Amniotic epithelial cell (primary cell): ENCODE measurements around the gene SMLR1.

Source experiments
- DNase-seq: peaks from one replicate; pipeline ENCODE4 v3.0.0-alpha.2; 2010; ENCODE audit warnings: low read depth

SMLR1 gene

DNA sequence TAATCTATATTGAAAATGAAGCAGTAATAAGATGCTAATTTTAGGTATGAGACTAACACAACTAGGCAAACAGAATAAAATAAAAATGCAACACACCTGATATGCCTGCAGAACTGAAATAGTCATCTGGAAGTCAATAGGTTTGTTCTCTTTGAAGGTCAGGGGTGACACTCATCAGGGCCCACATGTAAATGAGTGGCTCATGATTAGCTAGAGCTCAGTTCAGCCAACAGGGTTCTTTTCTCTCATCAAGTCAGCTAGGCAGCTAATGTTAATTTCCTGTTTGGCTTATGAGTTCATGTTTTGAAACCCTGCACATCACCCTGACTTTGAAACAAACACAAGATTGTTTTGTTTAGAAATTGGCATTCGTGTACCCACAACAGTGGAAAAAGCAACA is 23.8 kb downstream of the SMLR1 start:
- DNase-seq = peak; percentile 3

GRCh38 chr6:130852844-130853554 is 25.8 kb downstream of the SMLR1 start:
- peak; percentile 73 for DNase-seq

GRCh38 chr6:130853555-130854183 is 26.5 kb downstream of the SMLR1 start:
- DNase-seq = peak; percentile 21

DNA sequence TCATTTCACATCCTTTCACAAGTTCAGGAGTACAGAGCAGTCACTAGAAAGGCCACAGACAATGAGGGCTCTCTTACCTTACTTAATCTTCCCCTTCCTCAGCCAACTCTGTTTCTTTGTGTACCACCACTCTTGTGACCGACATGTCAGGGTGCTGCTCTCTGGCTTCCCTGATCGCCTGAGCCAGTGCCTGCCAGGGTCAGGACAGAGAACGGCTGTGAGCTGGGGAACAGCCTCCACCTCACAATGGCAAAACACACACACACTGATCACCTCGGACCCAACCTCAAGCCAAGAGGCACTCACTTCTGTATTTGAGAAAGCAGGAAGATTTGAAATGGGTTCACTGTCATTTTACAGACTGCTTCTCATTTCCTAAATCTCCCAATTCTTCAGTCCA is 30.8 kb downstream of the SMLR1 start:
- DNase-seq = no peak

- peak; percentile 53 for DNase-seq
These were observed 31.4 kb downstream of the SMLR1 start for GRCh38 chr6:130858498-130859160.

DNA sequence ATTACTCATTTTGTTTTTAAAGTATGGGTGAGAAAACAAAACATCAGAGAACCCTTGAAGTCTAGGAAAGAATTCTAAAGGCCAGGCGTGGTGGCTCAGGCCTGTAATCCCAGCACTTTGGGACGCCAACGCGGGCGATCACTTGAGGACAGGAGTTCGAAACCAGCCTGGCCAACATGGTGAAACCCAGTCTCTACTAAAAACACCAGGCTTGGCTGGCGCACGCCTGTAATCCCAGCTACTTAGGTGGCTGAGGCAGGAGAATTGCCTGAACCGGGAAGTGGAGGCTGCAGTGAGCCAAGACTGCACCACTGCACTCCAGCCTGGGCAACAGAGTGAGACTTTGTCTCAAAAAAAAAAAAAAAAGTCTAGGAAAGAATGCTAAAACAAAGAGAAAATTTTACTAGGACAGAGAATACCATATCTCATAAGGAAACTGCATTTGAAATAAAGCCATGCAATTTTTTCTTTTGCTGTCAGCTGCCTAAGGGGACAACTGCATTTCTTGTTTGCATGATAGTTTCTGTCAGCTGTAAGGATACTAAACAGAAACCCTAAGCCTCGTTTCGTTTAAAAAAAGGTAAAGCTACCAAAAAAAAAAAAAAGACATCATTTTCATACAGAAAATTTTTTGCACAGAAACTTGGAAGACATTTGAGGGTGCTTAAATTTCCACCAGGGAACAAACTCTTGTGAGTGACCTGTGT is 32.1 kb downstream of the SMLR1 start:
- no peak for DNase-seq

DNA sequence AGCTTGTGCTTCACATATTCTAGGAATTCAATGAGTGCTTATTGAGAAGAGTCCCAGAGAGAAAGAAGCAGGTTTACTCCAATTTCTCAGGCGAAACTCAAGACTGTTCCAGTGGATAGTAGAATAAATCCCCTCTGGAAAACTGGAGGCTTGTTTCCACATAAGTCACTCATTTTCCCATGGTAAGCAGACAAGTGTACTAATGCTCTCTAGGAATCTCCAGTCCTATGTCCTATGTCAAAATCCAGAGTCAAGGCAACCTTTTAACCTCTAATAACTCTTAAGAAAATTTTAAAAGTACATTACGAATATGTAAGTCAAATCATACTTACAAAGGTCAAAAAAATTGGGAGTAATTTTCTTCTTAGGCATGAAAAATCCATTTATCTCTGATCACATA is 35.2 kb downstream of the SMLR1 start:
- DNase-seq = no peak

GRCh38 chr6:130863415-130864230 is 36.4 kb downstream of the SMLR1 start:
- DNase-seq = no peak

- DNase-seq = no peak
These were observed 37.1 kb downstream of the SMLR1 start for GRCh38 chr6:130864344-130864743.

DNA sequence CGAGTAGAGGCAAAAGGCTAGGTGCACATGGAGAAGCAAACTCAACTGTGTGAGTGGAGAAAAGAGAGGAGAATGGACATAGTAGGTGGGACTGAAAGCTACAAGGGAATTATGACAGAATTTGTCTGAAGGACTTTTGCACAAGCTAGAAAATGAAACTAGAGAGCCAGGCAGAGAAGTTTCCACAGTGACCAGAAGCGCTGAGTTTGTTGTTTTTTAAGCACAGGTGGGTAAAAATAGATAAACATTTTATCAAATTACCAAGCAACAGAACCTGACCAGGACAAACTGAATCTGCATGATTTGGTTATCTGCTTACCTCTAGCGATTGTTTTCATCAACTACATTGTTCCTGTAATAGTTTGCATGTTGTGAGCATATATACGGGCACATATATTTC is 38.6 kb downstream of the SMLR1 start:
- no peak for DNase-seq

DNA sequence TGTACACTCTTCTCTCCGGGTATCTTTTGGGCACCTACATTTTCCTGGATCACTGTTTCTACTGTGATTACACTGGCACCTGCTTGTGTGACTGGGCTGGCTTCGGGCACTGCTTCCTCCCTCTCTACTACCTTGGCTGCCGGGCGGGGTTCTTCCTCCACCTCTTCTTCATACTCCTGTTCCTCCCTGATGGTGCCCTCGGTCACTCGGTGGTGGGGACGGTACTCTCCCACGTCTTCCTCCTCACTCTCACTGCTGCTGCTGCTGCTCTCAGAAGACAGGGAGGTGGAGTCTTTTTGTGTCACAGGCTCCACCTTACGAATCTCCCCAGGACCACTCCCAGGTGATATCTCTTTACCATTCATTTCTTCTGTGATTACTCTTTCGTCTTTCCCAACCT is 42.5 kb downstream of the SMLR1 start:
- no peak for DNase-seq

- DNase-seq = no peak
These were observed 43.1 kb downstream of the SMLR1 start for GRCh38 chr6:130870179-130870880.

- DNase-seq = peak; percentile 44
These were observed 45.3 kb downstream of the SMLR1 start for GRCh38 chr6:130872250-130873095.

GRCh38 chr6:130873746-130874145 is 46.5 kb downstream of the SMLR1 start:
- no peak for DNase-seq

DNA sequence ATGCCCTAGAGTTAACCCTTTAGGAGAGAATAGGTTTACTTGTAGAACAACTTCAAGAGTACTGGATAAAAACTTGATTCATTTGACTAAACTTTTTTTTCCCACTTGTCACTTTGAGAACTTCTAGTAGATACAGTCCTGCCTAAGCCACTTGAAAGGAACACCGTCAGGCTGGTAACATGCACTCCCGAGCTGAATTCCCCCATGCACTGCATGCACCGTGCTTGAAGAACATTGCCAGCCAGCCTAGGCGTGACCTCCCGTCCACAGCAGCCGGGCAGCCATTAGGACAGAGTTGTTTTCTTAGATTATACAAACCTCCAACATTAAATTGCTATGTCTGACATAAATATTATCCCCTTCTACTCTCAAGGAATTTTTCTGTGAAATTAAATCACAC is 52.6 kb downstream of the SMLR1 start:
- no peak for DNase-seq

GRCh38 chr6:130882370-130882769 is 55.2 kb downstream of the SMLR1 start:
- DNase-seq = no peak

GRCh38 chr6:130885392-130886192 is 58.4 kb downstream of the SMLR1 start:
- DNase-seq = peak; percentile 78
